ENCODE data around the gene PATL1.

The PATL1 gene

DNA sequence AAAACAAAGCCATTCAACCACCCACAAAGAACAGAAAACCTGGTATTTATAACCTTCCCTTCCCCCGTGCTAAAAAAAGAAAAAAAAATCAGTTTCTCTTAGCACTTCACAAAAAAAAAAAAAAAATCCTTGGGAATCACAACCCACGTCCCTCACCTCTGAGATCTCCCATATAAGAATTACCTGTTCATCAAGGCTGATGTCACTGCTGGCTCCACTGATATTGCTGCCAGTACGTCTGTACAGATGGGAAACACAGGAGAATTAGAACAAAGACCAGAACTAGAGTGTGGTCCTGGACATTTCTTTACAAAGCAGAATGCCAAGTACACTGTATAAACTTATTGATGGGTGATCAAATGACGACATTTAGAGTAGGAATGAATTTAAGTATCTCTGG is 68.2 kb downstream of the PATL1 start:
- no peak for TF ChIP-seq MYC (IDR thresholded peaks at IDR 0.05; ENCODE audit: low read depth, low read length)
- TF ChIP-seq, protein P1, sequence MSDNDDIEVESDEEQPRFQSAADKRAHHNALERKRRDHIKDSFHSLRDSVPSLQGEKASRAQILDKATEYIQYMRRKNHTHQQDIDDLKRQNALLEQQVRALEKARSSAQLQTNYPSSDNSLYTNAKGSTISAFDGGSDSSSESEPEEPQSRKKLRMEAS (IDR thresholded peaks at IDR 0.05; ENCODE audit: low read depth, low read length), result no peak
- TF ChIP-seq, protein P2, sequence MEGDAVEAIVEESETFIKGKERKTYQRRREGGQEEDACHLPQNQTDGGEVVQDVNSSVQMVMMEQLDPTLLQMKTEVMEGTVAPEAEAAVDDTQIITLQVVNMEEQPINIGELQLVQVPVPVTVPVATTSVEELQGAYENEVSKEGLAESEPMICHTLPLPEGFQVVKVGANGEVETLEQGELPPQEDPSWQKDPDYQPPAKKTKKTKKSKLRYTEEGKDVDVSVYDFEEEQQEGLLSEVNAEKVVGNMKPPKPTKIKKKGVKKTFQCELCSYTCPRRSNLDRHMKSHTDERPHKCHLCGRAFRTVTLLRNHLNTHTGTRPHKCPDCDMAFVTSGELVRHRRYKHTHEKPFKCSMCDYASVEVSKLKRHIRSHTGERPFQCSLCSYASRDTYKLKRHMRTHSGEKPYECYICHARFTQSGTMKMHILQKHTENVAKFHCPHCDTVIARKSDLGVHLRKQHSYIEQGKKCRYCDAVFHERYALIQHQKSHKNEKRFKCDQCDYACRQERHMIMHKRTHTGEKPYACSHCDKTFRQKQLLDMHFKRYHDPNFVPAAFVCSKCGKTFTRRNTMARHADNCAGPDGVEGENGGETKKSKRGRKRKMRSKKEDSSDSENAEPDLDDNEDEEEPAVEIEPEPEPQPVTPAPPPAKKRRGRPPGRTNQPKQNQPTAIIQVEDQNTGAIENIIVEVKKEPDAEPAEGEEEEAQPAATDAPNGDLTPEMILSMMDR (IDR thresholded peaks at IDR 0.05; ENCODE audit: low read depth, low read length), result no peak
- no peak for TF ChIP-seq POLR2A (IDR thresholded peaks at IDR 0.05; ENCODE audit: extremely low read depth, insufficient read length)
- DNase-seq (ENCODE audit: low read depth), result no peak
- H3K4me3 ChIP-seq (ENCODE audit: low read depth, low read length), result no peak overlapping the region

DNA sequence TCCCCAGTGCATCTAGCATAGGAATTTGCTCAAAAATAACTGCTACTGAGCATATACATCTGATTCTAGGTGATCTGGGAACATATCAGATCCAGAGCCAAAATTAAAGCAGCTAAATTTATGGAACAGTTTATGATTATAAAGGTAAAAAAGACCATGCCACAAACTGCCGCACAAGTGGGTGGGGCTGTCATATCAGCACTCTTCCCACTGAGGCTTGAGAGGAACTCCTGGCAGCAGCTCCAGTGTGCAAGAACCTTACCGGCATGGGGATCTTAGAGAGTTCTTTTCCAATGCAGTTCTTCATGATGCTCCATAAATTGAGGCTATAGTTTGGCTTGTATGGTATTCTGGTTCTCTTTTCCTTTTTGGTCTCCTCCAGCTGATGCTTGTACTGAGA is 68.6 kb downstream of the PATL1 start:
- TF ChIP-seq MYC (IDR thresholded peaks at IDR 0.05; ENCODE audit: low read depth, low read length), result no peak
- TF ChIP-seq, protein P1 (IDR thresholded peaks at IDR 0.05; ENCODE audit: low read depth, low read length), result no peak
- no peak for DNase-seq (ENCODE audit: low read depth)
- H3K4me3 ChIP-seq (ENCODE audit: low read depth, low read length), result no peak overlapping the region

DNA sequence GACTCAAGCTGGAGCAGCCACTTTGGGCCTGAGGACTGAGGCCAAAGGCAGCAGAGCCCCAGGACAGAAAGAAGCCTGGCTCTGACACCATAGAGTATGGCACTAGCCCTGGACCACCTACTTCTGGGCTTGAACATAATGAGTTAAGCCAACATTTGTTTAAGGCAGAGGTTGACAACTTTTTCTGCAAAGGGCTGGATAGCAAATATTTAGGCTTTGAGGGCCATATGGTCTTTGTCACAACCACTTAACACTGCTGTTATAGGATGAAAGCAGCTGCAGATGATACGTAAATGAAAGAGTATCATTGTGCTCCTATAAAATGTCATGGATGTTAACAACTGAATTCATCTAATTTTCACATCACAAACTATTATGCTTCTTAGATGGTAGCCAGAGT is 69.9 kb downstream of the PATL1 start:
- TF ChIP-seq POLR2A (IDR thresholded peaks at IDR 0.05; ENCODE audit: extremely low read depth, insufficient read length) (no peak), MYC (IDR thresholded peaks at IDR 0.05; ENCODE audit: low read depth, low read length) (no peak)
- TF ChIP-seq, protein P2 (IDR thresholded peaks at IDR 0.05; ENCODE audit: low read depth, low read length), result no peak
- TF ChIP-seq, protein P1 (IDR thresholded peaks at IDR 0.05; ENCODE audit: low read depth, low read length), result no peak
- H3K4me3 ChIP-seq (ENCODE audit: low read depth, low read length), result no peak overlapping the region
- DNase-seq (ENCODE audit: low read depth), result no peak
